Esophagus mucosa (tissue), 1 donor: ENCODE measurements around the gene ZNF878. TPM values are rescaled to one million over a fixed set of nuclear protein-coding genes. Genes with fewer than 3 reads are reported as not detected.
"Not testable (repeated sequence)": the region's sequence is repeated elsewhere in the genome, so short reads cannot be mapped to it uniquely, and the experiment has no call there.

Experiments
- ATAC-seq: fragments of 200-7000 bp; cut with Tn5 transposase; one replicate; pipeline ENCODE4 v1.9.1; 2020
- total RNA-seq: library from RNA; stranded (reverse); gene quantifications from one replicate; pipeline ENCODE4 v1.2.4, GENCODE V29; 2023
- donor health status: DM: yes; HTN: yes; CAD: no.

The ZNF878 gene
- 0.20 TPM for total RNA-seq

GRCh38 chr19:12052497-12053169 is at the start of gene ZNF878:
Gene ZNF878, minus strand, starts transcription at chr19:12052961. Its CDS starts 160 bp downstream, at chr19:12052801.
- ATAC-seq: peak; percentile 95

DNA sequence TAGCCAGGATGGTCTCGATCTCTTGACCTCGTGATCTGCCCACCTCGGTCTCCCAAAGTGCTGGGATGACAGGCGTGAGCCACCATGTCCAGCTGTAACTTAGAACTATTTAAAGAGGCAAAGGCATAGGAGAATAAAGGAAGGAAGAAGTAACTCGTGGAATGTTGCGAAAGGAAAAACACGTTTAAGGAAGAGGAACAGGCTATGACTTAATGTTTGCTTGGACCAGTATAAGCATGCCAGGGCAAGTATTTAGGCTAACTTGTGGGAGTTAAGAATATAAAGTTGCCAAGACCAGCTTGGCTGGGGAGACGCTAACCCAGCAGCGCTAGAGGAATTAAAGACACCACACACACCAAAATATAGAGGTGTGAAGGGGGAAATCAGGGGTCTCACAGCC is 45.3 kb upstream of the ZNF878 start:
- peak; percentile 58 for ATAC-seq

DNA sequence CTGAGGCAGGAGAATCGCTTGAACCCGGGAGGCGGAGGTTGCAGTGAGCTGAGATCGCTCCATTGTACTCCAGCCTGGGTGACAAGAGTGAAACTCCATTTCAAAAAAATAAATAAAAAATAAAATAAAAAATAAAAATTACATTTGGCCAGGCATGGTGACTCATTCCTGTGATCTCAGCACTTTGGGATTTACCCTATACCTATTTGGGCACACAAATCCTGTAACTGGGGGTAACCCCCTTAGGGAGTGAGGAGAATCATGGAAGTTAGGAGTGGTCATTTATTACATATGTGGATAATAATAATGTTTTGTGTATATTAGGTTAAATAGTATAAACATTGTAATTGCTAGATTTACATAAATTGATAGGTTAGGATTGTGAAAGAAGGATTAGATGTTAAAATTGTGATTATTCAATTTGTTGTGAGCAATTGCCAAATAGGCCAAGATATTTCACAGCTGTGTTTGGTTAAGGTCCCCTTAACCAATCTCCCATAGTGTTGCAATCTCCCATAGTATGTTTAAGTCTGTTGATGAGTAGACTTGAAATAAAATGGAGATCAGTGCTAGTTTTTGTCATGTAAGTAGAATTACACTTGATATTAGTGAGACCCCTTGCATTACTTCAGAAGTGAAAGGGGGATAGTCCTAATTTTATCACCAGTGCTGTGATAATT is 42.5 kb upstream of the ZNF878 start:
- no peak for ATAC-seq

GRCh38 chr19:12093777-12094176 is 41.0 kb upstream of the ZNF878 start:
- no peak for ATAC-seq

GRCh38 chr19:12092956-12093355 is 40.2 kb upstream of the ZNF878 start:
- no peak for ATAC-seq

GRCh38 chr19:12092065-12092867 is 39.5 kb upstream of the ZNF878 start:
- peak; percentile 86 for ATAC-seq

GRCh38 chr19:12090807-12091206 is 38.0 kb upstream of the ZNF878 start:
- ATAC-seq: peak; percentile 75

- ATAC-seq: no peak
These were observed 32.5 kb upstream of the ZNF878 start for GRCh38 chr19:12085074-12085818.

DNA sequence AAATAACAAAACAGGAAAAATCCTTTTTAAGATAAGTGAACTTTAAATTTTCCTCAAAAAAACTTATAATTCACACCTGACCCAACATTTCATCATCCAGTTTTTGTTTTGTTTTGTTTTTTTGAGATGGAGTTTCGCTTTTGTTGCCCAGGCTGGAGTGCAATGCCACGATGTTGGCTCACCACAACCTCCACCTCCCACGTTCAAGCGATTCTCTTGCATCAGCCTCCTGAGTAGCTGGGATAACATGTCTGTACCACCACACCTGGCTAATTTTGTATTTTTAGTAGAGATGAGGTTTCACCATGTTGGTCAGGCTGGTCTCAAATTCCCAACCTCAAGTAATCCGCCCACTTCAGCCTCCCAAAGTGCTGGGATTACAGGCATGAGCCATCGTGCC is 30.6 kb upstream of the ZNF878 start:
- not testable (repeated sequence) for ATAC-seq

DNA sequence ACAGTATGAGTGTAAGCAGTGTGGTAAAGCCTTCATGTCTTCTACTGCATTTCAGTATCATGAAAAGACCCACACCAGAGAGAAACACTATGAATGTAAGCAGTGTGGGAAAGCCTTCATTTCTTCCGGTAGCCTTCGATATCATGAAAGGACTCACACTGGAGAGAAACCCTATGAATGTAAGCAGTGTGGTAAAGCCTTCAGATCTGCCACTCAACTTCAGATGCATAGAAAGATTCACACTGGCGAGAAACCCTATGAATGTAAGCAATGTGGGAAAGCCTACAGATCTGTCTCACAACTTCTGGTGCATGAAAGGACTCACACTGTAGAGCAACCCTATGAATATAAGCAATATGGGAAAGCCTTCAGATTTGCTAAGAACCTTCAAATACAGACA is 24.6 kb upstream of the ZNF878 start:
- no peak for ATAC-seq

DNA sequence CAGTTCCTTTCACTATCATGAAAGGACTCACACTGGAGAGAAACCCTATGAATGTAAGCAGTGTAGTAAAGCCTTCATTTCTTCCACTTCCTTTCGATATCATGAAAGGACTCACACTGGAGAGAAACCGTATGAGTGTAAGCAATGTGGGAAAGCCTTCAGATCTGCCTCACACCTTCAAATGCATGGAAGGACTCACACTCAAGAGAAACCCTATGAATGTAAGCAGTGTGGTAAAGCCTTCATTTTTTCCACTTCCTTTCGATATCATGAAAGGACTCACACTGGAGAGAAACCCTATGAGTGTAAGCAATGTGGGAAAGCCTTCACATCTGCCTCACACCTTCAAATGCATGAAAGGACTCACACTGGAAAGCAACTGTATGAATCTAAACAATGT is 23.6 kb upstream of the ZNF878 start:
- ATAC-seq: not testable (repeated sequence)

DNA sequence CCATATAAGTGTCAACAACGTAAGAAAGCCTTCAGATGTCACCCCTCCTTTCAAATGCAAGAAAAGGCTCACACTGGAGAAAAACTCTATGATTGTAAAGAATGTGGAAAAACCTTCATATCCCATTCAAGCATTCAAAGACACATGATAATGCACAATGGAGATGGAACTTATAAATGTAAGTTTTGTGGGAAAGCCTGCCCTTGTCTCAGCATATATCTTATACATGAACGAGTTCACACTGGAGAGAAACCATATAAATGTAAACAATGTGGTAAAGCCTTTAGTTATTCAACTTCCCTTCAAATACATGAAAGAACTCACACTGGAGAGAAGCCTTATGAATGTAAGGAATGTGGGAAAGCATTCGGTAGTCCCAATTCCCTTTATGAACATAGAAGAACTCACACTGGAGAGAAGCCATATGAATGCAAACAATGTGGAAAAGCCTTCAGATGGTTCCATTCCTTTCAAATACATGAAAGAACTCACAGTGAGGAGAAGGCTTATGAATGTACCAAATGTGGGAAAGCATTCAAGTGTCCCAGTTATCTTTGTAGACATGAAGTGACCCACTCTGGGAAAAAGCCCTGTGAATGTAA is 22.9 kb upstream of the ZNF878 start:
- ATAC-seq: no peak

DNA sequence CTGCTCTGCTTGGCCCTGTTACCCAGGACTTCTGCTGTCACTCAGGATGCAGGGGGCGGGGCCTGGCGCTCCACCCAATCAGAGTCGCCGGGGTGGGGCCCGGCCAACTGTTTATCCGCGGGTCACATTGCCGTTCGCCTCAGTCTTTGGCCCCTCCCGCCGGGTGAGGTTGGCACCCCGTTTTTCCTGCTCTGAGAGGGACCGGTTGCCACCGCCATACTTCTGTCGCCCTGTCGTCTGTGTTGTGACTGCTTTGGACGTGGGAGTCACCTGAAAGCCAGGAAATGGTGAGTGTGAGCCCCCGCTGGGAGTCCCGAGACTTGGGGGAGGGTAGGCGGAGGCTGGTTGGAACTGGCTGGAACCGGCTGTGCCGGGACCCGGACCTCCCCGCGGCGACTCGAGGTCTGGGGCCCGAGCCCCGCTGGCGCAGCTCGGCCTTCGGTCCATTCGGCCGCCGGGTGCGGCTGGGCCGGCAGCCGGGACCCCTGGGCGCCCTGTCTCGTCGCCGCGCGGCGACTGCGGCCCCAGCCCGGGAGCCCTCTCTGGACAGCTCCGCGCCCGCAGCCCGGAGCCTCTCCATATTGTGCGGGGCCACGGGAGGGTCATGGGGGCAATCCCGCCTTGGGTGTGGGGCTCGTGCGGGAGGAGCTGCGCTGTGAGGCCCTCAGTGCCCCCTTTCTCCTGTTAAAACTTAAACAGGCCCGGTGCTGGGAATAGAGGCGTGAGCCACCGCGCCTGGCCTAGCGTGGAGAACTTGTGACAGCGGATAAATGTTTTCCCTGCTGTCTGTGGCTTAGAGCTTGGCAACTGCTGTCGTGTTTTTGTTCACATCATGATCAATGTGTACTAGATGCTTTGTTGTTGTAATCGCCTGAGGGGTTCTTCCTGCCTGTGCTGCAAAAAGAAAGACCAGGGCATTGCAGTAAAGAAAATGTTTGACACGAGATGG is 12.1 kb upstream of the ZNF878 start, which contains the start of gene ZNF844:
ZNF844 (plus strand) TSS at position 142 of the 949 bp plus-strand sequence; CDS start at position 285, 143 bp downstream.
- peak; percentile 97 for ATAC-seq

DNA sequence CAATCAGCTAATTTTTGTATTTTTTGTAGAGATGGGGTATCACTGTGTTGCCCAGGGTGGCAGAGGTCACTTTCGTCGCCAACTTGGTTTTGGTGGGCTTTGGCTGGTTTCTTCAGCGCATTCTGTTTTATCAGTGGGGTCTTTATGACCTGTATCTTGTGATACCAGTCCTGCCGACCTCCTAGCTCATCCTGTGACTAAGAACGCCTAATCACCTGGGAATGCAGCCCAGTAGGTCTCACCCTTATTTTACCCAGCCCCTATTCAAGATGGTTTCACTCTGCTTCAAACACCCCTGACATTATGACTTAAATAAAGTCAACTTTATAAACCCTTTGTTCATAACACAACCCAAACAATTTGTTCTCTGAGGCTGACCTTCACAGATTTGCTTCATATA is 3.0 kb upstream of the ZNF878 start:
- no peak for ATAC-seq

DNA sequence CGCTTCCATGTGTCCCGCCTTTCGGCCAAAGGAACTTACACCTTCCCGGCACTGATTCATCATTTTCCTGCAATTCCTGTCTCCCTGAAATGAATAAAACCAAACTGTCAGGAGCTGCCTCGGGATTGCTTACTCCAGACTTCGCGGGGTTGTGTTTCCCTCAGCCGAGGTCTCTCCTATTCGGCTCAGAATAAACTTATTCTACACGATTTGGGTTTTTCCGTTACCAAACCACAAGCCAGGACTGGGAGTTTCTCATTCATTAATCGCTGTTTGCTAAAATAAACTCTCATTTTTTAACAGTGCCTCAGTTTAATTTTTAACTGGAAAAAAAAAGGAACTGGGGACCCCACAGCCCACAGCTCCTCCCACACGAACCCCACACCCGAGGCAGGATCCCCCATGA is 667 bp downstream of the ZNF878 start:
- no peak for ATAC-seq

DNA sequence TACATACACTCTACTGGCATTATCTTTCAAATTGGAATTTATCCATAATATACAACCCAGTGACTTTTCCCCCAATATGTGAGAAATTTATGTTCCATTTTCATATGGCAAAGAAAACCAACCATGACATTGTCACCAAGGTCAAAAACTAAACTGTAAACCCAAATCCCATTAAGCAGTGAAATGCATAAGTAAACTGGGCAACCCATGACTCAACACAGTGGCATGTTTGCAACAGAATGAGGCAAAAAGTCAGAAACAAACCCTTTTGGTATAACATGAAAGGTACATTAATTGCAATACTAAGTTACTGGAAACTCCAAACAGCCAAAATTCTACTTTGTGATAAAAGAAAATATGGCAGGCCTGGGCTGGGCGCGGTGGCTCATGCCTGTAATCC is 4.9 kb downstream of the ZNF878 start:
- no peak for ATAC-seq

- ATAC-seq: no peak
These were observed 8.9 kb downstream of the ZNF878 start for GRCh38 chr19:12043752-12044422.

- ATAC-seq: no peak
These were observed 9.9 kb downstream of the ZNF878 start for GRCh38 chr19:12042893-12043292.

GRCh38 chr19:12035220-12036172 is 17.3 kb downstream of the ZNF878 start, which contains the start of gene ZNF433:
Gene ZNF433, minus strand, starts transcription at chr19:12035679. Its CDS starts 140 bp downstream, at chr19:12035539.
- ATAC-seq: peak; percentile 100
